GM21360 (cell line): ENCODE results near the gene CHMP2B.
A peak's percentile ranks its signal among the peaks of the same experiment; 100 is the strongest.
"Not testable (repeated sequence)": the region's sequence is repeated elsewhere in the genome, so short reads cannot be mapped to it uniquely, and the experiment has no call there.

Experiments
- ATAC-seq: cut with Tn5 transposase; IDR thresholded peaks from one replicate; pipeline ENCODE4 v1.9.1; 2021; ENCODE audit warnings: mild to moderate bottlenecking, moderate library complexity; ENCODE audit not compliant: unreplicated experiment

CHMP2B gene

GRCh38 chr3:87228316-87228715 lies 1.2 kb downstream of the CHMP2B start:
- no peak for ATAC-seq

- no peak for ATAC-seq
Observed at GRCh38 chr3:87229113-87229512, 2.0 kb downstream of the CHMP2B start.

- no peak for ATAC-seq
Observed at GRCh38 chr3:87233805-87234204, 6.7 kb downstream of the CHMP2B start.

- no peak for ATAC-seq
Observed at GRCh38 chr3:87236093-87236492, 9.0 kb downstream of the CHMP2B start.

GRCh38 chr3:87246662-87247429 lies 19.7 kb downstream of the CHMP2B start:
- ATAC-seq: no peak

GRCh38 chr3:87247430-87247773 lies 20.3 kb downstream of the CHMP2B start:
- ATAC-seq: no peak

- not testable (repeated sequence) for ATAC-seq
Observed at GRCh38 chr3:87248231-87248630, 21.1 kb downstream of the CHMP2B start.

GRCh38 chr3:87248831-87249230 lies 21.7 kb downstream of the CHMP2B start:
- no peak for ATAC-seq

- no peak for ATAC-seq
Observed at GRCh38 chr3:87250009-87250408, 22.9 kb downstream of the CHMP2B start.

GRCh38 chr3:87260270-87260669 lies 33.2 kb downstream of the CHMP2B start:
- ATAC-seq: peak; percentile 84

GRCh38 chr3:87261925-87262324 lies 34.8 kb downstream of the CHMP2B start:
- ATAC-seq: no peak

- ATAC-seq: no peak
Observed at GRCh38 chr3:87267953-87268645, 41.0 kb downstream of the CHMP2B start.

- ATAC-seq: no peak
Observed at GRCh38 chr3:87268646-87269211, 41.6 kb downstream of the CHMP2B start.

GRCh38 chr3:87269723-87270122 lies 42.6 kb downstream of the CHMP2B start:
- ATAC-seq: no peak

- no peak for ATAC-seq
Observed at GRCh38 chr3:87270908-87271700, 44.0 kb downstream of the CHMP2B start.

GRCh38 chr3:87272718-87273341 lies 45.7 kb downstream of the CHMP2B start:
- peak; percentile 93 for ATAC-seq

GRCh38 chr3:87276484-87276883 lies 49.4 kb downstream of the CHMP2B start, which contains the start of gene POU1F1:
POU1F1 (minus strand) TSS chr3:87276584; CDS start chr3:87276462, 122 bp downstream.
- ATAC-seq: no peak

GRCh38 chr3:87287011-87287410 lies 59.9 kb downstream of the CHMP2B start:
- peak; percentile 76 for ATAC-seq

GRCh38 chr3:87288446-87288845 lies 61.3 kb downstream of the CHMP2B start:
- no peak for ATAC-seq

GRCh38 chr3:87298111-87298718 lies 71.1 kb downstream of the CHMP2B start:
- ATAC-seq: peak; percentile 77
